ENCODE data around the gene NKRF.

NKRF gene

DNA sequence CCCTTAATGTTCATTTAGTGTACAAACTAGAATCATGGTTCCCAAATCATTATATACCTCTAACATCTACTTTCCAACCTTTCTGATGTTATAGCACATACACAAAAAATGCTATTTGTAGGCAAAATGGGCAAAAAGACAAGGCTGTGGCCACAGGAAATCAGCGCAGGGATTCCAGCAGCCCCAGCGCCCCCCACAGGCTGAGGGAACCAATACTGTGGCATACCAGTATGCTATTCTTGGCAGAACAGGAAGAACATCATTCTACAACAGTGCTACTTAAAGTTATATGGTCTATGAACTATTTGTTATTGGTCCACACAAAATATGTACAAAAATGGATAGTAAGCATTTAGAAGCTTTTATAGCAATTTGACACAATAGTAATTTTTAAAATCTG lies 66.4 kb downstream of the NKRF start:
- H3K27ac ChIP-seq = no peak overlapping the region

More for the DNA sequence above, 66.4 kb downstream of the NKRF start:
- no peak overlapping the region for H3K4me3 ChIP-seq
